Dermis microvascular lymphatic vessel endothelial cell (primary cell): ENCODE measurements around the gene PODN. TPM values are rescaled to one million over a fixed set of nuclear protein-coding genes. Genes with fewer than 3 reads are reported as not detected.

Source experiments
- DNase-seq, 2 donors: peaks; one replicate each; pipeline versions ENCODE4 v3.0.0 to v3.0.0-alpha.2; 2010; ENCODE audit warnings: low read depth in 2 of 2
- total RNA-seq: library from RNA; depleted of rRNA; stranded (reverse); fragments of >200 nt; gene quantifications from 2 replicates; pipeline ENCODE4 v1.2.1, GENCODE V29; 2014

The PODN gene
- total RNA-seq, 1 donor from 2014 or later, result 0.13 TPM

DNA sequence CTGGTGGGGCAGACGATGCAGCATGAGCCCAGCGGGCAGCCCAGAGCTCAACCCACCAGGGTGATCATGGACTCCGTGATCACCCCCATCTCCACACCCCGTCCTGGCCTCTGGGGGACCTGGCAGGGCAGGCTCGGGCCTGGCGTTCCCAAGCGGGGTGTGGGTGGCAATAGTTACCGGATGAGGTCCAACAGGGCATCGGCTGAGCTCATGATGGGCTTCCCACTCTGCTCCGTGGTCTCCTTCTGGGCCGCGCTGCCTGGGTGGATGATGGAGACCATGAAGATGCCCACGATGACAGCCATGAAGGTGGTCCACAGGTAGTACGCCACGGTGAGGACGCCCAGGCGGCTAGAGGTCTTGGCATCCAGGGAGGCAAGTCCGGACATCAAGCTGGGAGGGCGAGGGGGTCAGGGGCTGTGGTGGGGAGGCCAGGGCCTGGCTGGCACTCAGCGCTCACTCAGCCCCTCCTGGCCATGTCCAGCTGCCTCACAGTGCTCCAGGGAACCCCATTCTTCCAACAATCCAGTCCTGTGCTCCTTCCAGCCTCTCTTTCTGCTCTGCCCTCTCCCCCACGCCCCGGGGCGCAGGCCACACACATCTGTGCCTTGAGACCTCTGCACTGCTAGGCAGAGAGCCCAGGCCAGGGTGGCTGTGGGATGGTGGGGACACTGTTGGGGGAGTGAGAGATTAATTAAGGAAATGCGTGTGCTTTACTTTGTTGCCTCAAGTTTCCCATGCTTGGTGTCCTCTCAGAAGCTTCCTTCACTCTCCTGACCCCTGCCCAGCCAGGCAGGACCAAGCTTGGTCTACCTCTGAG lies 52.8 kb downstream of the PODN start:
- DNase-seq, result no peak

DNA sequence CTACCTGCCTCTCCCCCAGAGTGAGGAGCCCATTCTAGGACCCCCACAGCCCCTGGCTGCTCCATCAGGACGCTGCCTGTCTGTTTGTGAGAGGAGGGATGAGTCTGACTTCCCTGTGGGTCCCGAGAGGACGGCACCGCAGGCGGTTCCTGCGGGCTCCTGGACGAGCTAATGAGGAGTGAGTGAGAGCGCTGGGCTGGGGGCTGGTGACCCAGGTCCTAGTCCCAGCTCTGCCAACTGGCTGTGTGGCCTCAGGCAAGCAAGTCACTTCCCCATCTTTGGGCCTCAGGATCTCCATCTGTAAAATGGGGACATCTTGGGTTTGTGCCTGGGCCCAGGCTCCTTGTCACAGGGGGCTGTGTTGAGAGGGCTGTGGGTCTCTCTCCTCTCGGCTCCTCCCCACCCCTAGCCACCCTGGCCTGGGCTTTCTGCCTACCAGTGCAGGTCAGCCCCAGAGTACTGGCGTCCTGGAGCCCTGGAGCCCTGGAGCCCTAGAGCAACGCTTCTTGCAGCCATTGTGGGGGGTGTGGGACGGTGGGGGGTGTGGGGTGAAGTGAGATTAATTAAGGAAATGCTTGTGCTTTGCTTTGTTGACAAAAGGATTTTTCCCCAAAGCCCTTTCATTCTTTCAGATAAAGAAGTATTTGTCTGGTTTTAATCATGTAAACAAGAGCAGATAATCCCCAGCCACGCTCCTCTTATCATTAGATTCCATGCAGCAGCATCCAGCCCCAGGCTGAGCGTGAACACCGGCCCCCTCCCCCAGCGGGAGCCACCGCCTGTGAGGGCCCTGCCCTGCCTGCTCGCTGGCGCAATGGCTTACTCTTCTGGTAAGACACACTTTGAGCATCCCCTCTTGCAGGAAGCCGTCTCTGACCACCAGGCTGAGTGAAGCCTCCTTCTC lies 53.6 kb downstream of the PODN start:
- no peak for DNase-seq

DNA sequence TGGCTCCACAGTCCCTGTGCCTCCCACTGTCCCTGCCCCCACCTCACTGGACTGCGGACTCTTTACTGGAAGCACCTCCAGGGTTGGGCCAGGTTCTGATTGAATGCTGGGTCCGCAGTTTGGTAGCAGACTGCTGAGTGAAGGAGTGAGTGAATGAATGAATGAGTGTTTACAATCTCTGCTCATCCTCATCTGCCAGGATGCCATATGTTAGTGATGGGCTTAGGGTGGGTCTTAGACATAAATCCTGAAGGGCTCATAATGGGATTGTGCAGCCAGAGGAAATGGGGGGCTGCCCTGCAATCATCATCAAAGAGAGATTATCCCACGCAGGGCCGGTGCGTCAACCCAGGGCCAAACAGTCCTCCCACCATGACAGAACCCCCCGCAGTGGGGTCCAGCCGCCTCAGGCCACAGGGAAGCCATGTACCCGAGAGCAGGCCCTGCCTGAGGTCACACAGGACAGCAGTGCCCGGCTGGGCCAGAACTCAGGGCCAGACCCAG lies 54.3 kb downstream of the PODN start:
- DNase-seq, result no peak

DNA sequence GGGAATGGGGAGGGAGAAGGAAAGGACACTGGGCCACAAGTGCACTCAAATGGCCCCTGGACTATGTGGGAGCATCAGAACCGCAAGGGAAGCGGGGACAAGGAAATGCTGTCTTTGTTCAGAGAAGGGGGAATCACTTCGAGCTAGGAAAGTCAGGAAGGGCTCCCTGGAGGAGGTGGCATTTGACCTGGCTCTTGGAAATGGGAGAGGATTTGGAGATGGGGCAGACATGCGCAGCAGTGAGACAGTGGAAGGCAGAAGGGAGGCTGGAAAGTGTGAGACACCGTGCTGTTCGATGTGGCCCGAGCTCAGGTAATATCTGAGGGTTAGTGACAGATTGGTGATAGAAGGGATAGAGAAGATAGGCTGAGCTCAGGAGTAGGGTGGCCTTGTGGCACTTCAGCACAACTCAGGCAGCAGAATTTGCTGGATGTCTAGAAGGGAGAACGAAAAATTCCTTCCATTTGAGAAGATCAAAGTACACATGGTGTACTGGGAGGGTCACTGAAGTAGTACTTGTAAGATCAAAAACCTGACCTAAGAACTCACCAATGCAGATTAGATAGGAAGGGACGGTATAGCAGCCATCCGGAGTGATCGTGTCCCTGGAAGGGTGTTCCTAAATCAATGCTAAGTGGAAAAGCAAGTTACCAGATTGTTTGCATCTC lies 55.1 kb downstream of the PODN start:
- no peak for DNase-seq

DNA sequence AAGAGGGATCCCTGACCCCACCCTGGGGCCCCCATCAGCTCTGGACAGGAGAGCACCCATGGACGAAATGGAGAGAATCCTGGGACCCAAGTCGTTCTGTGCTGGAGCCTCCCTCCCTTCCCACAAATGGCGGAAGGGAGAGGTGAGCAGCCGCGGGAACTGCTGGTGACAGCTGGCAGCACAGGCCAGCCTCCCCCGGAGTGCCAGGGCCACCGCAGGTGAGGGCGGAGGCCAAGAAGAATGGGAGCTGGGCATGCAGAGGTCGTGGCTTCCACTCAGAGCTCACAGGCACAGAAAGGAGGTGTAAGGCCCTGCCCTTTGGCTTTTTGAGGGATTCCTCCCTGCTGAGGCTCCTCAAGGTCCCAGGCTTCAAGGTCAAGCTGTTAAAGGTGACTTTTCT lies 55.8 kb downstream of the PODN start:
- no peak for DNase-seq

DNA sequence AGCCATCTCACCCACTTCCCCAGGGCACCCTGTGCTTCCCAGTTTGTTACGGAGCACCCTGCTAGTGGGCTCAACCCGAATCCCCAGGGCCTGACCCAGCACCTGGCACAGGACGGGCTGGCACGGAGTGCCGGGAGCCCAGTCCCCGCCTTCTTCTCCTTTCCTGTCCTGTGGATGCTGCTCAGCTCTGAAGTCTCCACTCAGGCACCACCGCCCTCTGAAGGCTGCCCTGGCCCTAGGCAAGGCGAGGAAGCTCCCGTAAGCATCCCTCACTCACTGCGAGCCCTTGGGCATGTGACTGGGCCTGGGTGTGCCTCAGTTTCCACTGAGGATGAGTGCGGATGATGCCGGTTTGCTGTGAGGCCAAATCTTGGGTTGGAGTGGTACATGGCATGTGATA lies 58.6 kb downstream of the PODN start:
- no peak for DNase-seq

DNA sequence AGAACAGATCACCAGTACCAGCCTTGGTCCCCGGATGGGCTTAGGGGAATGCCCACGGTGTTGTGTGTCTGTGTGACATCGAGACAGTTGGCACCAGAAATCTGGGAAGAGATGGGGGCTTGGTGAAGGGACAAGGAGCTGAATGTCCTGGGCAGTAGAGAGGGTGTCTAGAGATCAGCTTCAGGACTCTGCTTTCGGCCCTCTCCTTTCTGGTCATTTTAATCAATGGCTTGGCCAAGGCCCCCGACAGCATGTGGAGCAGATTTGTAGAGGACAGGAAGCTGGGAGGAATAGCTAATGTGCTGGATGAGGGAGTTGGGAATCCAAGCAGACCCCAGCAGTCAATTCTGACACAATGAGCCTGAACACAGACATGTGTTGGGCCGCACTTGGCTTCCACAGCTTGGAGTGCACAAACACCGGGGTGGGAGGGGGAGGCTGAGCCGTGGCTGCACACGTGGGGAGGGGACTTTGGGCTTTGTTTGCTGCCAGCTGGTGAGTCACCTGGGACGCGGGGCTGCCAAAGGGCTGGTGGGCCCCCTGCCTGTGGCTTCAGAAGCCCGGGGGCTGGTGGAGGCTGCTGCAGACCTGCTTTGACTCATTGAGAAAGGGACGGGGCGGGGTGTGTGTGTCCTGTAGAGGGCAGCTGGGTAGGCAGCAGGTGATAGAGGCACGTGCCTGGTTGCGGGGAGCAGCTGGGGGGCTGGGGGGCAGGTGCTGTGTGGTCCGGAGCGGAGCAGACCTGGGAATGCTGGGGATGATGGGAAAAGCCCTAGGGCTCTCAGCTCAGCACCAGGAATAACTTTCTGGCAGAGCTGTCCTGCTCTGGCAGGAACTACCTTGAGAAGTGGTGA lies 59.5 kb downstream of the PODN start:
- peak in 1 of 2 donors; percentile 32 for DNase-seq

DNA sequence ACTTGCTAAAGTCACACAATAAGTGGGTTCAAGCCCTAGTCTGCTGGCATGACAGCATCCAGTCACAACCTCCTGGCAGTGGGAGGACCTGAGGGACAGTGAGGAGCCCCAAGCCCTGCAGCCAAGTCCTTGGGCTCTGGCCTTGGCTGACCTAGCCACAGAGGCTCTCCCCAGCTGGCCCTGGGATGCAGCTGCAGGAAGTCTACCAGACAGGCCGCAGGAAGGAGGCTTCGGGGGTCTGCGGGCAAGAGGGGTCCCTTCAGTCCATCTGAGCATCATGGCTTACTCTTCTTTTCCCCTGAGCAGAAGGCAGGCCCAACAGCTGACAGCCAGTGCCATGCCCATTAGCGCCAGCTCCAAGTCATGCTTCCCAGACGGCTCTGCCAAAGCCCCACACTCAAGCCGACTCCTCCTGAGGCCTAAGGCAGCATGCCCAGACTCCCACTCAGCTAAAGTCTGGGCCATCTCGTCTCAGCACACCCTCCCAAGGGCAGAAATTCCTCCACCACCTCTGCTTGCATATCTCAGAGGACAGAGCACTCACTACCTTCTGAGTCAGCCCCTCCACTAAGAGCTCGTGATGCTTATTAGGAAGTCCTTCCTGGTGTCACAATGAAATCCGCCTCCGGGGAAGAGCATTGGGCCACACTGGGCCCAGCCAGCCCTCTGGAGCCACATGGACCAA lies 60.3 kb downstream of the PODN start:
- no peak for DNase-seq

DNA sequence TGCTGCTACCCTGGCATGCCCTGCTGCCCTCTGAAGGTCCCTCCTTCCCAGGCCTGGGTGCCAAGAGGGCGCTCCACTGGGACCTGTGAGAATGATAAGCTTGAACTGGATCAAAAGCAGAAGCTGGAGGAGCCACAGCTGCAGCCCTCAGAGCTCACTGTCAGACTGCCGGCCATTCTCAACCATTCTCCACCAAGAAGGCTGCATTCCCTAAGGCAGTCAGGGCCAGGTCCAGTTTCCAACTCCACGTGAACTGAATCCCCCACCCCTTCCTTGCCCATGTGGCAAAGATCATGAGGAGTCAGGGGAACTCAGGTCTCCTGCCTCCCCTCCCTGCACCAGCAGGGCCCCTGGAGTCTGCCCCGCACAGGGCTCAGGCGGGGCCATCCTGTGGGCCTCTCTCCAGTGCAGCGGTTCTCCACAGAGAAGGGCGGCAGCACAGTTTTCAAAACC lies 61.0 kb downstream of the PODN start:
- no peak for DNase-seq

DNA sequence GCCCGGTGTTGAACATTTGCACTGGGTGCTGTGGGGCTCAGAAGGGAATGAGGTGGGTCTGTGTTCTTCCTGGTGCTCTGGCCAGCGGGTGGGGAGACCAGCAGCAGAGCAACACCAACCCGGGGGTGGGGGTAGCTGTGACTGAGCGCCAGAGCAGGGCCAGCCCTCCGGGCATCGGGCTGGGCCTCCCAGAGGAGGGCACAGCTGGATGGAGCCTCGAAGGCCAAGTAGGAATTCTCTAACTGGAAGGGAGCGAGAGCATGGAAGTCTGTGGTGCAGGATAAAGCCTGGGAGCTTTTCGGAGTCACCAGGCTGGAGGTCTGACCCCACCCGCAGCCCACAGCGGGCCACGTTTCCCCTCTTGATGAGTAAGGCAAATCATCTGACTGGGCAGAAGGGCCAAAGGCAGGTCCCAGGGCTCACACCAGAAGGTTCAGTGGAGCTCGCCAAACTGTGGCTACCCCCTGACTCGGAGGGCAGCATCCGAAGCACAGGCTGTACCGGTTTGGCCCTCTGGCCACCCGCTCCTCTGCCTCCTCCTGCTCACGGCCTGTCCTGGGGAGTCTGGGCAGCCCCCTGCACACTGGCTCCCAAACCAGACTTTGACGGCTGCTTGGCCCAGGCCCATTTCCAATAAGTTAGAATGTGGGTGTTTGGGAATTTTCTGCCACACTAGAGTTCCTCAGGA lies 61.6 kb downstream of the PODN start:
- DNase-seq, result no peak

DNA sequence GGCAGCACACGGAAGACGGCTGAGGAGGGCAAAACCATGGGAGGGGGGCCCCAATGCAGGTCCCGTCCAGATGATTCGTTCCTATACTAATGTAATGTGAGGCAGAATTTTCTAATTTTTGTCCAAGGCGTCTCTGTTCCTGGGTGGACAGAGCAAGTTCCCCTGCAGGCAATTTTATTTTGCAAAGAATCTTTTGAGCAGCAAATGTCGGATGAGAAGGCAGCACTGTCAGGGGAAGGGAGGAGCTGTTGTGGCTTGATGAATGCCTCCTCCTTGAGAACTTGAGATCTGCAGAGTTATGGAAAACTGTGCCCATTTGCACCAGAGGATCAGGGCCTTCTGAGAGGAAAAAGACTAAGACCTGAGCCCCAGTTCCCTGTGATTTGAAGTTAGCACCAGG lies 63.1 kb downstream of the PODN start:
- no peak for DNase-seq

DNA sequence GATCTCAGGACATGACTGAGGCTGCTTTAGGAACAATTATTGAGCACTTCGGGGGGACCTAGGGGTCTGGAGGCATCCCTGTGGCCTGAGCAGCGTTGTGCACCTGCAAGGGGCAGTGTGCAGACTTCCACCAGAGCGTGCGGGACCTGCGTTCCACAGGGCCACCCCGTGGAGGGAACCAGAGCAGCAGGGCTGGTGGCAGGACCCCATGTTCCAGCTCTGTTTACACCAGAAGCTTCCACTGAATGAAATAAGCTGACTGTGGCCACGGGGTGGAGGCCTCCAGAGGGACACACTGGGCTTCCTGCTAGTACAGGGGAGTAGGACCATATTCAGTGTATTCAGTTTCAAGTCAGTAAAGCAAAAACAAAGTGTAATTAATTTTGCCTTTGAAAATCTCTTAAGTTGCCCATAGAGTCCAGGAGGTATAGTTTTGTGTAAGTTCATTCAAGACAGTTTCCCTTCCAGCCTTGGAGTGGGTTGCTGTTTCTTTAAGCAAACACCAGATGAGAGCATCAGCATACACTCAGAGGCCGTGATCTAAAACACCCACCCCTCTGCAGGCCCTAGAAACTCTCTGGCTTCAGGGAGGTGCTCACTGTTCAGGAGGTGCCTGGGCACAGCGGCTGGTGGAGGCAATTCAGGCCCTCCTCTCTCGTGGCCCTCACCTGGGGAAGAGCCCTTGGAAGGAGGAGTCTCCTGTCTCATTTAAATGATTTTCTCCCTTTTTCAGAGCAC lies 63.8 kb downstream of the PODN start:
- no peak for DNase-seq

DNA sequence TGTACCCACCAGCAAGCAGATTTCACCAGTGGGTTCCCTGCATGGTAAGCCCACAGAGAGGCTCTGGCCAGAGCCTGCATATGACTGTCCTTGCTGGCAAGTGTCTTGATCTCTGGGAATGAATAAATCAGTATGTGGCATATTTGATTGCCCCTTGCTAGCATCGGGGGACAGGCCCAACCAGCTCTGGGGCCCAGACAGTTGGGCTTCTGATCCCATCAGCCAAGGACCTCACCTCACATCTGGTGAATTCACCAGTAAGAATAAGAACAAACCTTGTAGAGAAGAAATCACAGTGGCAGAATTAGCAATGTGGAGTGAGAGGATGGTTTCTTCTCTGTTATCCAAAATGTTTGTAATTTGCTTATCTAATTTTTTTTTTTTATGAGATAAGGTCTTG lies 64.5 kb downstream of the PODN start:
- no peak for DNase-seq

DNA sequence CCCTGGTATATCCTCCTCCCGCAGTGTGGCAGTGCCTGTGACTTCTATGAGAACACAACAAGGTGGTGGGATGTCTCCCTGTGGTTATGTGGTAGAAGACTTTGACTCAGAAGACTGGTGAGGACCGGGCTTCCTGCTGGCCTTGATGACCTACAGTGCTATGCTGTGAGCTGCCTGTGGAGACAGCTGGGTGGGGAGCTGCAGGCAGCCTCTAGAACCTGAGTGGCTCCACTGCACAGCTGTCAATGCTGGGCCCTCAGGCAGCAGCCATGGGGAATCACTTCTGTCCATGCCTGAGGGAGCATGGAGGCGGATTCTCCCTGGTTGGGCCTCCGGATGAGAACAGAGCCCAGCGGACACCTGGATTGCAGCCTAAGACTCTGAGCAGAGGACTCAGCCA lies 65.5 kb downstream of the PODN start:
- no peak for DNase-seq

DNA sequence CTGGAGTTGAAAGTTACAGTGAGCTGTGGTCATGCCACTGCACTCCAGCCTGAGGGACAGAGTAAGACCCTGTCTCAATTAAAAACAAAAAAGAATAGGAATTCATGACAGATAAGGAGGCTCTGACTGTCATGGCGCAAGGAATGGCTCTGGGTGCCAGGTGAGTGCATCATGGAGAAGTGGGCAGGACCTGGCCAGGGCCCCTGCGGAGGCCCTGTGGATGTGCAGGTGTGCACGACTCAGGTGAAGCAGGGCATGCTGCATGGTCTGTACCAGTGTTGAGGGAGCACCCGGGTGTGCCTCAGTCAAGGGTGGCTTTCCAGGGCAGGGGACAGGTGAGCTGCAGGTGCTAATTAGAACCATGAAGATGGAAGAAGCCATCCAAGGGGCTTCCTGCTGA lies 66.4 kb downstream of the PODN start:
- no peak for DNase-seq

DNA sequence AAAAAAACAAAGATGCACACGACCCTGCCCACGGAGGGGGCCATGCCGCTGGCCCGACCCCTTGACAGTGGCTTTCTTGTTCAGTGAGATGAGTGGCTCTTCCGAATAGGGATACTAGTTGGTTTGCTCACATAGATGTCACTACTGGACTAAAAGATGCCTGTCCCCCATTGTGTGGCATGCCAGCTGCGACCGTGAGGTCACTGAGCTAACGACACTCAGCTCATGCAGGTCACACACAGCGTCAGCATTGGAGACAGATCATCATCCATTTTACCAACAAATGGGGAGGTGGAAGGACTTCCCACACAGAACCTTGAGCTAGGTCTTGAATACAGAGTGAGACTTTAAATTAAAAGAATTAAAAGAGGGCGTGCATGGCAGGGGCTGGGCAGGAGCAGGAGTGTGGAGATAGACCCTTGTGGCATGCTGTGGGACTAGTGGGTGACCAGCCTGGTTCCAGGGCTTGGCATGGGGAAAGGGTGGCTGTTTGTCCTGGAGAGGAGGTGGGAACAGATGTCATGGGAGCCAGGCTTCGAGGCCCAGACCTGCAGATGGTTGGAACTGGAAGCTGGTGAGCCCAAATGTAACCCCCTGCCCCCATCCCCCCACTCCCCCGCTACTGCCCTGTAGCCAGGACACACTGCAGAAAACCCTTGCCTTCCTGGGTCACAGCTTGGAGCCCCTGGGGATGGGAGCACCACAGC lies 68.0 kb downstream of the PODN start:
- no peak for DNase-seq

DNA sequence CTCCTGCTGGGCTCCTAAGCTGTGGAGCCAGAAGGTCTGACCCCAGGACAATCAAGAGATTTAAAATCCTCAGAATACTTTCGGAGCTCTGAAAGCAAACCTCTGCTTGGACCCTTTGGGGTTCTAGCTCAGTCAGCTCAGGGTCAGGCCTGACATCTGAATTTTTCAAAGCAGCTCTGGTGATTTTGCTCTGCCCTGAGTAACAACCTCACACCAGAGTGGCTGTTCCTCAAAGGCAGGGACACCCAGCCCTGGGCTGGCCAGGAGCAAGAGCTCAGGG lies 68.5 kb downstream of the PODN start:
- no peak for DNase-seq

DNA sequence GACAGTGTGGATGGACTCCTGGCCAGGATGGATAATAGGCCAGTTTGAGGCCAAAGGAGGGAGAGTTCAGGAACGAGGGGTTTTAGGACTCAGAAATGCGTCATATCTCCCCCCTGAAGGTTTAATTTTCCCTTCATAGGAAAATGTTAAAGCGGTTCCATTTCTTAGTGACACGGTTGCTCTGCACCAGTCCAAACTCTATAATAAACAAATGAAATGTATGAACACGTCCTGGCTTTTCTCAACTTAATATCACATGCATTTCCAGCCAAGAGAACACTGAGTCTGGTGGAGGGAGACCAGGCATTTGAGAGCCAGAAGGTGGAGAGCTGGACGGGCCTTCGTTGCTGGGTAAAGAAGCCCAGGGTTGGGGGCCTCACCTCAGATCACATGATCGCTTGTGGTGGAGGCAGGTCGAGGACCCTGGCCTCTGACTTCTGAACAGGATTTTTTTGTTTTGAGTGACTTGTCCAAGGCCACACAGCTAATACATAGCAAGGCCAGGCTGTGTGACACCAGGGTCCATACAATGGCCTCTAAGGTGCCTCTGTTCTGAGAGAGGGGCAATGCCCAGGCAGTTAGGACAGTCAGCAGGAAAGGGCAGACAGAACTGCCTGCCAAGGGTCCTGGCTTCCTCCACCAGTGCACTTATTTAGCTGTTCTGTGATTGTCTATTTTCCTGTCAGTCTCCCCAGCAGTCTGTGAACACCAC lies 69.0 kb downstream of the PODN start:
- no peak for DNase-seq
